SKM-1 (cell line): ENCODE measurements around the gene TBC1D5.
A peak's percentile ranks its signal among the peaks of the same experiment; 100 is the strongest.
"Not testable (repeated sequence)": the region's sequence is repeated elsewhere in the genome, so short reads cannot be mapped to it uniquely, and the experiment has no call there.

Experiments
- DNase-seq: peaks from one replicate; lab custom pipeline; 2025; ENCODE audit not compliant: unreplicated experiment; lab: John Stamatoyannopoulos, UW

Gene TBC1D5

GRCh38 chr3:17367171-17367570 is 375.3 kb downstream of the TBC1D5 start:
- no peak for DNase-seq

- no peak for DNase-seq
Observed at GRCh38 chr3:17360991-17361390, 381.4 kb downstream of the TBC1D5 start.

GRCh38 chr3:17359911-17360310 is 382.5 kb downstream of the TBC1D5 start:
- no peak for DNase-seq

GRCh38 chr3:17357035-17357710 is 385.3 kb downstream of the TBC1D5 start:
- no peak for DNase-seq

- DNase-seq = no peak
Observed at GRCh38 chr3:17356585-17356984, 385.8 kb downstream of the TBC1D5 start.

GRCh38 chr3:17355591-17355990 is 386.8 kb downstream of the TBC1D5 start:
- no peak for DNase-seq

GRCh38 chr3:17354341-17354740 is 388.1 kb downstream of the TBC1D5 start:
- DNase-seq = no peak

- no peak for DNase-seq
Observed at GRCh38 chr3:17352620-17353019, 389.8 kb downstream of the TBC1D5 start.

GRCh38 chr3:17351193-17351592 is 391.2 kb downstream of the TBC1D5 start:
- DNase-seq = not testable (repeated sequence)

GRCh38 chr3:17349093-17349492 is 393.3 kb downstream of the TBC1D5 start:
- no peak for DNase-seq

- DNase-seq = no peak
Observed at GRCh38 chr3:17342119-17342518, 400.3 kb downstream of the TBC1D5 start.

- no peak for DNase-seq
Observed at GRCh38 chr3:17340693-17341092, 401.7 kb downstream of the TBC1D5 start.

- no peak for DNase-seq
Observed at GRCh38 chr3:17340261-17340660, 402.2 kb downstream of the TBC1D5 start.

GRCh38 chr3:17339132-17339575 is 403.3 kb downstream of the TBC1D5 start:
- DNase-seq = no peak

GRCh38 chr3:17336291-17336690 is 406.1 kb downstream of the TBC1D5 start:
- DNase-seq = no peak

GRCh38 chr3:17333893-17334292 is 408.5 kb downstream of the TBC1D5 start:
- DNase-seq = no peak

GRCh38 chr3:17333446-17333845 is 409.0 kb downstream of the TBC1D5 start:
- DNase-seq = no peak

- no peak for DNase-seq
Observed at GRCh38 chr3:17330660-17331059, 411.8 kb downstream of the TBC1D5 start.

- peak; percentile 53 for DNase-seq
Observed at GRCh38 chr3:17329927-17330326, 412.5 kb downstream of the TBC1D5 start.

- no peak for DNase-seq
Observed at GRCh38 chr3:17322106-17322793, 420.2 kb downstream of the TBC1D5 start.

- DNase-seq = no peak
Observed at GRCh38 chr3:17320266-17320665, 422.2 kb downstream of the TBC1D5 start.

- no peak for DNase-seq
Observed at GRCh38 chr3:17315897-17316296, 426.5 kb downstream of the TBC1D5 start.

- DNase-seq = no peak
Observed at GRCh38 chr3:17314171-17314570, 428.3 kb downstream of the TBC1D5 start.
